ENCODE data around the gene PRSS57.
"Not testable (repeated sequence)": the region's sequence is repeated elsewhere in the genome, so short reads cannot be mapped to it uniquely, and the experiment has no call there.

PRSS57 gene

DNA sequence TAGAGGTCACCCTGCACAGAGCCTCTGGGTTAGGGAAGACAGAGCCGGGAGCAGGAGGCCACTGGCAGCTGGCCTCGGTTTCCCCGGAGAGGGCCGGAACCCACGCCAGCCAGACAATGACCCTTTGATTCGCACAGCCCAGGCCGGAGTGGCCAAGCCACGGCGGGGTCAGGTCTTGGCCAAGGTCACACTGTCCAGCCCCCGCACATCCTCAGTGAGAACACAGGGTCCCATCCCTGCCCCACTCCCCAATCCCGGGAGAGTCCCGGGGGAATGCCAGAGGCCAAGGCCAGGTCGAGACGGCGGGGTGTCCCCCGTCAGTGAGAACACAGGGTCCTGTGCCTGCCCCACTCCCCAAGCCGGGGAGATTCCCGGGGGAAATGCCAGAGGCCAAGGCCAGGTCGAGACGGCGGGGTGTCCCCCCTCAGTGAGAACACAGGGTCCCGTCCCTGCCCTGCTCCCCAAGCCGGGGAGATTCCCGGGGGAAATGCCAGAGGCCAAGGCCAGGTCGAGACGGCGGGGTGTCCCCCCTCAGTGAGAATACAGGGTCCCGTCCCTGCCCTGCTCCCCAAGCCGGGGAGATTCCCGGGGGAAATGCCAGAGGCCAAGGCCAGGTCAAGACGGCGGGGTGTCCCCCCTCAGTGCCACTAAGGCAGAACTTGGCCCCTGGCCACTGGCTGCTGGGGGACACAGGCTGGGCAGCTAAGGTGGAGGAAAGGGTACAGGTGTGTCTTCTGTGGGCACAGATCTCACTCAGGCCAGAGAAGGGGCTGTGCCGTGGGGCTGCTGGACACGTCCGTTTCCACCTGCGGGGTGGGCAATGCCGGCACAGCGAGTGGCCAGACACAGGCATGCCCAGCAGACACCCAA, 20.7 kb downstream of the PRSS57 start:
- no peak for DNase-seq (ENCODE audit: low spot score)

DNA sequence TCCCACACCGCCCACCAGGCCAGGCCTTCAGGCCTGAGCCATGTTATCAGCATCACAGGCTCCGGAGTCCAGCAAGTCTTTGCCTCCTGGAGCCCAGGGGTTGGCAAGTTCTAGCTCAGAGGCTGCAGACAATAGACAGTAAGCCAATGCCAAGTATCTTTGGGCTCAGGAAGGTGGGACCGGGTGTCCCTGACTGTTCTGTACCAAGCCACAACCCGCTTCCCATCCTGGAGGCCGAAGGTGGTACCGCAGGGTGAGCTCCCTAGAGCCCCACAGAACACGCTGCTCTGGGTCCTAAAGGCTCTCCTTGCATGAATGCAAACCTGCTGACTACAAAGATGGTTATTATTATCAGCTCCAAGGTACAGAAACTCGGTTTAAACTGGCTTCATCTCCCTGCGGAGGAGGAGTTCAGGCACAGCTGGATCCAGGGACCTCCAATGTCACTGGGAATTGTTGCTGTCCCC, 24.6 kb downstream of the PRSS57 start:
- DNase-seq (ENCODE audit: low spot score) = peak; percentile 60

DNA sequence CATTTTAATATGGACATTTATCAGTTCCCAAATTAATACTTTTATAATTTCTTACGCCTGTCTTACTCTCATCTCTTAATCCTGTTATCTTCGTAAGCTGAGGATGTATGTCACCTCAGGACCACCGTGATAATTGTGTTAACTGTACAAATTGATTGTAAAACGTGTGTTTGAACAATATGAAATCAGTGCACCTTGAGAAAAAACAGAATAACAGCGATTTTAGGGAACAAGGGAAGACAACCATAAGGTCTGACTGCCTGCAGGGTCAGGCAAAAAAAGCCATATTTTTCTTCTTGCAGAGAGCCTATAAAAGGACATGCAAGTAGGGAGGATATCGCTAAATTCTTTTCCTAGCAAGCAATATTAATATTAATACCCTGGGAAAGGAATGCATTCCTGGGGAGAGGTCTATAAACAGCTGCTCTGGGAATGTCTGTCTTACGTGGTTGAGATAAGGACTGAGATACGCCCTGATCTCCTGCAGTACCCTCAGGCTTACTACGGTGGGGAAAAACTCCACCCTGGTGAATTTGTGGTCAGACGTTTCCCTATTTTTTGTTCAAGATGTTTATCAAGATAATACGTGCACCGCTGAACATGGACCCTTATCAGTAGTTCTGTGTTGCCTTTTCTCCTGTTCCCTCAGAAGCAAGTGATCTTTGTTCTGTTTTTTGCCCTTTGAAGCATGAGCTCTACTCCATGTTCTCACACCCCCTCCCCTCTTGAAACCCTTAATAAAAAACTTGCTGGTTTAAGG, 26.4 kb downstream of the PRSS57 start:
- DNase-seq (ENCODE audit: low spot score) = not testable (repeated sequence)

DNA sequence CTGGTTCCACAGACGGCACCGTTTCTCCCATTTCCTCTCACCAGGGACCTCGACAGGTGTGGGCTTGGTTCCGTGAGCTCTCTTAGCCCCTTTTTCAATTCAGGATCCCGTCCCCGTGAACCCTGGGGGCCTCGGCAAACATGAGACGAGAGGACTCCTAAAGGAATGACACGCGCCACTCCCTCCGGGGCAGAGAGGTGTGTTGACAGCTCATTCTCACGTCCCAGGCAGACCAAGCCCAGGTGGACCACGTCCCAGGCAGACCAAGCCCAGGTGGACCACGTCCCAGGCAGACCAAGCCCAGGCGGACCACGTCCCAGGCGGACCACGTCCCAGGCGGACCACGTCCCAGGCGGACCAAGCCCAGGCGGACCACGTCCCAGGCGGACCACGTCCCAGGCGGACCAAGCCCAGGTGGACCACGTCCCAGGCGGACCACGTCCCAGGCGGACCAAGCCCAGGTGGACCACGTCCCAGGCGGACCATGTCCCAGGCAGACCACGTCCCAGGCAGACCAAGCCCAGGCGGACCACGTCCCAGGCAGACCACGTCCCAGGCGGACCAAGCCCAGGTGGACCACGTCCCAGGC, 28.2 kb downstream of the PRSS57 start:
- DNase-seq (ENCODE audit: low spot score) = not testable (repeated sequence)

DNA sequence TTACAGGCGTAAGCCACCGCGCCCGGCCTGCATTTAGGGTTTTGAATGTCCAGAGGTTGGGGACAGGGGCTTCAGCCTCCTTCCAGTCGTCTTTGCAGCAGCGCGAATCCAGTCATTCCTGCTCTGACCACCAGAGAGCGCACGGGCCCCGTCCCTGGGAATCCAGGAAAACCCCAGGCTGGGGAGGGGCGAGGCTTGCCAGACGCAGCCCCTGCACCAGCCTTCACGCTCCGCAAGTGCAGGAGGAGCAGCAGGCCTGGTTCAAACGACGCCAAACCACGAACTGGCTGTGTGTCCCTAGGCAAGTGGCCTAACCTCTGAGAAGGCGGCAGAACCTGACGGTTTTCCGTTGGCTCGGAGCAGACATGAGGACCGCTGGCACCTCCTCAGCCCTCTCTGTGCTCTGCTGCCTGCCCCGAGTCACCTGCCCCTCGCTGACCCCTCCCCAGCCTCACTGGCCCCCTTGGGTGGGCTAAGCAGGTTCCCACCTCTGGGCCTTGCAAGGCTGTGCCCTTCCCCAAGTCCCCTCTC, 30.3 kb downstream of the PRSS57 start:
- DNase-seq (ENCODE audit: low spot score) = peak; percentile 84

DNA sequence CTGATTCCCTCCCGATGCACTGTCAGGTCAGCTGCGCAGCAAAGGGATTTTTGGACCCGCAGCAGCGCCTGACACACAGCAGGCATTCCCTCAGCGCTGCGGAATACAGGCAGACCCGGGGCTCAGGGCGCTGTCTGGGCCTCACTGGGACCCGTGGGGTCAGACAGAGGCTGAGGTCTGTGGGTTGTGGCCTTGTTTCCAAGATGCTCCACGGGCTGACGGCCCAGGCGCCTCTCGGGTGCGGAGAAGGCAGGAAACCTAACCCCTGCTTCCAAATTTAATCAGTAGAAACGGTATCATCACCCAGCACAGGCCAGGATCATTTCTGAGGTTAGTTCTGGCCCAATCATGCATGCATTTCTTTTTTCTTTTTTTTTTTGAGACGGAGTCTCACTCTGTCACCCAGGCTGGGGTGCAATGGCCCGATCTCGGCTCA, 31.6 kb downstream of the PRSS57 start:
- no peak for DNase-seq (ENCODE audit: low spot score)

DNA sequence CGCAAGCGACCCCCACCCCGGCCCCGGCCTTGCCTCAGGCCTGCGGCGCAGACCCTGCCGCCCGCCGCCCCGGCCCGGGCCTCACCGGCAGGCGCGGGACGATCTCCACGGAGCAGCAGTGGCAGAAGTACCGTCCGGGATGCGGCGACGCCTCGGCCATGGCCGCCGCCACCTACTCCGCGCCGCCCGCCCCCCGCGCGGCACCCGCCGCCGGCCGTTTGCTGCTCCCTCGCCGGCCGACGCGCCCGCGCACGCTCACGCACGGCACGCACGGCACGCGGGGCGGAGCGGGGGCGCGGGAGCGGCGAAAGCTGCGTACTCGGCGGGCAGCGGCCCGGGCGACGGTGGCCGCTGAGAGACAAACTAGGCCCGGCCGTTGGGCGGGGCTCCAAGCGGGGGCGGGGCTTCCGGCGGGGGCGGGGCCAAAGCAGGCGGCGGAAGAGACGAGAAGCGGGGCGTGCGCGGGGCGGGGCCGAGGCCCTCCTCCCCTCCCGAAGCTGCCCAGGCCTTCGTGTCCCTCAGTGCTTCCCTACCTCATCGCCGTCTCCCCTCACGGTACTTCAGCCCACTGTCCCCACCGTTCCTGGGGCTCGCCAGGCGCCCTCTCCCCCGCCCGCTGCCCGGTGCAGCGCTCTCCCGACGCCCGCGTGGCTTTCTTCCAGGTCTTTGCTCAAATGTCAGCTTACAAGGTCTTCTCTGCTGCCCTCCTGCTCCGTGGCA, 32.1 kb downstream of the PRSS57 start, which contains the start of gene RNF126:
TSS of gene RNF126 (minus strand) at position 253 of the 720 bp plus-strand sequence. CDS start at position 160, 93 bp downstream.
- peak; percentile 89 for DNase-seq (ENCODE audit: low spot score)

DNA sequence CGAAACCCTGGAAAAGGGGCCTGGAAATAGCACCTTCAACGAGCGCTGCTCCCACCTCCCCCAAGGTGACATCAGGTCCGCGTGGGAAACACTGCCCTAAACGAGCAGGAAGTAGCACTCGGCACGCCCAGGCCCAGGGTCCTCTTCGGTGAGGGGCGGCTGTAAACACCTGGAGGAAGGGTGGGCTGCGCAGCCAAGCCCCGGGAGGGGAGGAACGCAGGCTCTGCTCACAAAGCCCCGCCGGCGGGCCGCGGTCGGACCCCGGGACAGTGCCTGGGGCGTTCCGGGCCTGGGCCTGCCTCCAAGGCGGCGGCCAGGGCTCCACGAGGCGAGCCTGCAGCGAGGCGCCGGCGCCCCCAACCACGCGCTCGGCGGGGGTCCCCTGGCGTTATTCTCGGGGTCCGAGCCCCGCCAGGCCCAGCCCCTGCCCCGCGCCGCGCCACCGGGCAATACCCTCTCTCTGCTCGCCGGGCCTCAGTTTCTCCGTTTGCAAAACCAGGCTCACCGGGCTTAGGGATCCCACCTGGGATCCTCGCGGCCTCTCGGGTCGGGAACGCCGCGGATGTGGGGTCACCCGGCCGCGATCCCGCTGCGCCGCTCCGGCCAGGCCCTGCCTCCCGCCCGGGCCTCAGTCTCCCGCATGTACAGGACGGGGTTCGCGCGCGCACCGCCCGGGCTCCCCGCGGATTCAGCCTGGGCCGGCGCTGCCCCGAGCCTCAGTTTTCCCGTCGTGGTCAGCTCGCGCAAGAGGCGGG, 32.9 kb downstream of the PRSS57 start:
- peak; percentile 75 for DNase-seq (ENCODE audit: low spot score)

DNA sequence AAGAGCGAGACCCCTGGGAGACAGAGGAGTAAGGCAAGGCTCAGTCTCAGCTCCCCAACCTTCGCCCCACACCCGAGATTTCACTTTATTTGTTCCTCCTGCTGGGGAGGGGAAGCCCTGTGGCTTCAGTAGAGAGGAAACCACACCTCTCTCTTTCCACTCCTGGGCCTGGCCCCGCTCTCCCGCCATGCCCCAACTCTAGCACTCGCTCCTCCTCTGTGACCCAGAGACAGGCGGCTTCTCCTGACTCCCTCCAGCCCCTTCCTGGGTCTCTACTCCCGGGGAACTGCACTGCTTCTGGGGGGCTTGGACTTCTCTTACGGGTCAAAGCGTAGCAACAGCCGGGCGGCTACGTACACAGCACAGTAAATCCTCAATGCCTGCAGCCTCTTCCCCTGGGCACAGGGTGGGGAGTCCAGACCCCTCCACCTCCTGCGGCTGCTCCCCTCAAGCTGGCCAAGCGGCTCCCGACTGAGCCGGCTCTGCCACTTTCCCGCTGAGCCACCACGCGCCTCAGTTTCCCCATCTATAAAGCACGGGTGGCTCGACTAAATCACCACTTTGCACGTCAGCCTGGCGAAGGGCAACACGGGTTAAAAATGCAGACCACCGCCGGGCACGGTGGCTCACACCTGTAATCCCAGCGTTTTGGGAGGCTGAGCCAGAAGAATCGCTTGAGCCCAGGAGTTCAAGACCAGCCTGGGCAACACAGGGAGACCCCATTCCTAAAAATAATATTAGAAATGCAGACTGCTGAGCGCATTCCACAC, 33.6 kb downstream of the PRSS57 start:
- peak; percentile 48 for DNase-seq (ENCODE audit: low spot score)

DNA sequence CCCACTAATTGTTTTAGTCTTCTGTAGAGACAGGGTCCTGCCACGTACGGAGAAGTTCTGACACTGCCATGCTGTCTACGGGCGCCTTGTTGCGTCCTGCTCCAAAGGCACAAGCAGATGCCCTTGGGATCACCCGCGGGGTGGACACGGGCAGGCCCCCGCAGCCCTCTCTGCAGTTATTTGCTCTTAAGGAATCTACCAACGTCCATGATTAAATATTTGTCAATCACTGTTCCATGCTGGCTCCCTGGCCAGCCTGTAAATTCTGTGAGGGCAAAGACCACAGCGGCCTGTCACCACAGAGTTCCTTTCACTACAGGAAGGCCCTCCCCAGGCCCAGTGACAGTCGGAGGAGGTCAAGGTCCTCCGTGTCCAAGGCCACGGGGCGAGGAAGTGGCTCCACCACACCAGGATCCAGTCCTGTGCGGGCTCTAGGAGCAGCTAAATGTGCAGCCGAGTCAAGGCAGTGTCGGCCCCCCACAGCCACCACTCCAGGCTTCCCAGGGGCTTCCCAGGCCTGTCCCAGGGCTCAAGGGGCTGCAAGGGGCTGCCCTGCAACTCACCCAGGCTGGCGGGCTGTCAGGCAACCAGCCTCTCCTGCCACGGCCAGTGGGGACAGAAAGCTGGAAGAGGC, 34.3 kb downstream of the PRSS57 start:
- no peak for DNase-seq (ENCODE audit: low spot score)

DNA sequence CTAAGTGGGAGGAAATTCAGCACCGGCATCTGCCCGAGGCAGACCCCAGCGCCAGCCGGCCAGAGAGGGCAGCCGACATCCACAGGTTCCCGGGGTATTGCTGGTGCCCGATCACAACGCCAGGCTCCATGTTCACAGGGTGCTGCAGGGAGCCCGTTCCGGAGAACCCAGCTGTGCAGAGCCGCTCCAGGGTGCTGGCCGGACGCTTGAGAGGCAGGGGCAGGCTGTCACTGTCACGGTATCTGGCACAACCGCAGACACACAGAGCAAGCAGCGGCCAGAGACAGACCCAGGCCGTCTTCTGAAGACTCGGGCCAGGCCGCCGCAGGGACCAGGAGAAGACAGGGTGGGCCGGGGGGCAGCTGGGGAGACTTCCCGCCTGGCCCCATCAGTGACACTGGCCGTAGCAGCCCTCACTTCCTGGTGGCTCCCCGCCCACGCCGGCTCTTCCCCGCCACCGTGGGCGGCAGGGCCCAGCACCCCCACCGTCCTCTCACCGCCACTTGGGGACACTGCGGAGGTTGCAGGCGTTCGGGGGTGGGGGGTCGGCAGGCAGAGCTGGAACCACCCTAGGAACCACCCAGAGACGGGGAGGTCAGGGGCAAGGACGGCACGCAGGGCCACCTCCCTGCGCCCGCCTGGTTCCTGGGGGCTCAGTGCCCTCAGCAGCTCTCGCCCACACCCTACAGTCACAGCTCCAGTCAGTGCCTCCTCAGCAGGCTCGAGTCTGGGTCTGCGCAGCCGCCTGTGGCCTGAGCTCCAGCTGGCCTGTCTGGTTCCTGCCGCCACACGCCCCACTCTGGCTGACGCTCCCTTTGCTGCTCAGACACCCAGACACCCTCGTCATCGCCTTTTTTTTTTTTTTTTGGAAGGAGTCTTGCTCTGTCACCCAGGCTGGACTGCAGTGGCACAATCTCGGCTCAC, 36.1 kb downstream of the PRSS57 start:
- DNase-seq (ENCODE audit: low spot score) = no peak

DNA sequence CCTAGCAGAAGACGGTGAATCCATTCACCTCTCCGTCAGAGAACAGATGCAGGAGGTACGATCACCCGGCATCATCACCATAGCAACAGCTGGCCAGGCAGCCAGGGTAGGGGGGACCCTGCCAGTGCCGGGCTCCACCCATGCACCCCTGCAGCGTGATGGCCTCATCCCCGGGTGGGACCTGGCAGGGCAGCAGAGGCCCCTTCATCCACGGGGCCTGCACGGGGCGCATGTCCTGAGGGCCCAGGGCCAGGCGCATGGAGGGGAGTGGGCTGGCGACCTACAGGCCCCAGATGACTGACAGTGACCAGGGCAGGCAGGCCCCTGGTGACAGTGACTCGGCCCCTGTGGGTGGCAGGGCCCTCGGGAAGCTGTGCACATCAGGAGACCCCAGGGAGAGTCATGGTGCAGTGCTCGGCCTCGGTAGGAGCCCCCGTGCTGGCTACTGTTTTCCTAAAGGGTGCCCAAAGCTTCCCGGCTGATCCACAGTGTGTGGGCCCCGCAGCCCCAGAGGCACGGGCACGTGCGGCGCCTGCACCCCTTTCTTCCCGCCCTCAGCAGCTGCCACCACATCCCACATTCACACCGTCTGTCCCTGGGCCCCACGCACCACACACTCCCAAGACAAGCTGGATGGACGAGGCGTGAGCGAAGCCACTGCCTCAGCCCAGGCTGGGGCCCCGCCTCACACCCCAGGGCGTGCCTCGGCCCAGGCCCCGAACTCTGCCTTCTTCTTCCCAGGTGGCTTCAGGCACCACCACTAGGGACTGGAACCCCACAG, 37.0 kb downstream of the PRSS57 start:
- DNase-seq (ENCODE audit: low spot score) = no peak

DNA sequence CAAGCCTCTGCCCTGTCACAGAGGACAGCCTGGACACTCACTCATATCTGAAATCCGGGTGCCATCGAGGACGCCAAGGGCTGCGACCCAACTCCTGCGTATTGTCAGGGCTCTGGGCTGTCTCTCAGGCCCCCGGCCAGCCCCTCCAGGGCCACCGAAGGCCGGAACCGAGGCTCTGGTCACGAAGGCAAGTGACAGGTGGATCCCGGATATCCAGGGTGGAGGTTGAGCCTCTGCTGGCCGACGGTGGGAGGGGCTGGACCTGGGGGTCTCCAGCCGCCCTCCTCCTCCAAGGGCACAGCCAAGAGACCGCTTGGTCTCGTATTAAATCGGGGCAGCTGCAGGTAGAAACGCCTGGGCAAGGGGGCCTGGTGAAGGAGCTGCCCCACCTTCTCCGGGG, 37.6 kb downstream of the PRSS57 start:
- no peak for DNase-seq (ENCODE audit: low spot score)

DNA sequence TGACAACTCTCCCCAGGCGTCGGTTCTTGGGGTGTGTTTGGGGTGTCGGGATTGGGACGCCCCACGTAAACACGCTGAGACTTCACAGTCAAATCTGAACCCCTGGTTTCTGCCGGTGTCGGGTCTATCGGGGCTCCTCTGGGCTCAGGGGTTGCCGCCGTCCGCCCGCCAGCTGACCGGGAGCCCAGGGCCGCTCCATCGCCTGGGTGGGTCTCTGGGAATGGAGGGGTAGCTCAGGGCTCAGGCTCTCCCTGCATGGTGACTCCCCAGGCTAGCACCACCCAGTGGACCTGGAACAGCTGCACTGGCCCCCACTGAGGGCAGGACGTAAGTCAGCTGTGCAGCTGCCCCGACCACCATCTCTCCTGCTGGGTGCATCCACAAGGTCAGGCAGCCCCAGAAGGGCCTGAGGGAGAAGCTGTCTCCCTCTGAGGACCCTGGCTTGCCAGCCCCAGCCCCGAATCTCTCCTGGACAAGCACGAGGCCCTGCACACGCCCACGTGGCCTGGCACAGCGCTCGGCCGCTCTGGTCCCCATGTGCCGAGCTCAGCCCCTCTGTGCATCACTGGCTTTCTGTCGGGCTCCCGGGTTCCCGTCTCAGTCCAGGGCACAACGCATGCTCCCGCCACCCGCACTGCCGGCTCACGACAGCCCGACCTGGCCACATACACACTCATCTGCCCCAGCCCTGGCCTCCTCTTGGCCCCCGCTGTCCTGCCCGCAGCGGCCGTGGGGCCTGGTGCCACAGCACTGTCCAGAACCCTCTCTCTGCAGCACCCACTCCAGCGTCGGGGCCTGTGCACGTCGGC, 38.3 kb downstream of the PRSS57 start:
- no peak for DNase-seq (ENCODE audit: low spot score)

DNA sequence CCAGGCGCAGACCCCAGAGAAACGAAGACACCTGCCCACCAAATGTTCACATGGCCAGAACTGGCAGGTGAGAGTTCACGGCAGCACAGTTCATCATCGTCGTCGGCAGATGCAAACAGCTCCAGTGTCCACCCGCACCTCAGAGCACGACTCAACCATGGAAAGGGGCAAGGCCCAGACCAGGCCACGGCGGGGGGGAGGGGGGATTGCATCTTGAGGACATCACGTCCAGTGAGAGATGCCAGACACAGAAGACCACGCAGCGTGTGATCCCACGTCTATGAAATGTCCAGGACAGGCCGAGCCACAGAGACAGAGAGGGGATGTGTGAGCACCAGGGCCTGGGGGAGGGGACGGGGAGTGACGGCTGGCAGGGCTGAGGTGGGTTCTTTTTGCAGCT, 39.6 kb downstream of the PRSS57 start:
- no peak for DNase-seq (ENCODE audit: low spot score)

DNA sequence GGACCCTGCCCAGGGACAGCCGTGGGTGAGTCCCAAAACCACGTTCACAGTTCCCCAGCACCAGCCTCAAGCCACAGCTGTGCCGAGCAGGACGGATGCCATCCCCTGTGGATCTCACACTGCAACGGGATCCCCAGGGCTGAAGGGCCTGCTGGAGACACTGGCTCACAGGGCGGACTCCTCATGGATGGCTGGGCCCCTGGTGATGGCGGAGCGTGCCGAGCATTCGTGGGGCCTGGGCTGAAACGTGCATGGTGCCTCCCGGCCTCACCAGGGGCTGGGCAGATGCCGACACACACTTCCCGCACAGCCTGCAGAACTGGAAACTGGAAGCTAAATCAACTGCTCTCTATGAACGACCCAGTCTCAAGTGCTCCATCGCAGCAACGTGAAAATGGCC, 41.8 kb downstream of the PRSS57 start:
- no peak for DNase-seq (ENCODE audit: low spot score)

All from NAMALWA (cell line).